ENCODE measurements around the gene KHNYN. TPM values are rescaled to one million over a fixed set of nuclear protein-coding genes. Genes with fewer than 3 reads are reported as not detected.

KHNYN gene
- total RNA-seq, 4 donors from 2014 or later, result 16.5 to 88.6 (median 66.1) TPM

- no peaks in the 10 kb centered on the region for H3K9me3 ChIP-seq
- peaks cover 0 to 7% of the 10 kb centered on the region in 2 donors for H3K4me1 ChIP-seq
- H3K4me3 ChIP-seq, result no peak overlapping the region
- no peak for TF ChIP-seq CTCF (IDR thresholded peaks at IDR 0.05)
- no peak for TF ChIP-seq POLR2A (IDR thresholded peaks at IDR 0.05)
- intact Hi-C loops (cut with DNase I; ENCODE audit: low total_unique reads), result no loop called here
- no peaks in the 10 kb centered on the region for H3K36me3 ChIP-seq
- H3K27me3 ChIP-seq, result no peaks in the 10 kb centered on the region
- peak overlapping the region; percentile 55 to 87 for H3K27ac ChIP-seq
- no peak for DNase-seq
Measured at GRCh38 chr14:24401810-24402702, 27.7 kb upstream of the KHNYN start.

GRCh38 chr14:24403294-24403998 is 26.3 kb upstream of the KHNYN start:
- DNase-seq, result no peak
- no peak overlapping the region for H3K4me3 ChIP-seq
- H3K4me1 ChIP-seq, result peaks cover 0 to 3% of the 10 kb centered on the region in 2 donors
- peak overlapping the region; percentile 15 to 55 for H3K27ac ChIP-seq
- no peaks in the 10 kb centered on the region for H3K9me3 ChIP-seq
- no peaks in the 10 kb centered on the region for H3K36me3 ChIP-seq
- no peaks in the 10 kb centered on the region for H3K27me3 ChIP-seq
- no peak for TF ChIP-seq POLR2A (IDR thresholded peaks at IDR 0.05)
- no peak for TF ChIP-seq CTCF (IDR thresholded peaks at IDR 0.05)
- intact Hi-C loops (cut with DNase I; ENCODE audit: low total_unique reads), result no loop called here

- DNase-seq, result no peak
- no peaks in the 10 kb centered on the region for H3K36me3 ChIP-seq
- no peaks in the 10 kb centered on the region for H3K27me3 ChIP-seq
- peaks cover 0 to 3% of the 10 kb centered on the region in 2 donors for H3K4me1 ChIP-seq
- no peak overlapping the region for H3K27ac ChIP-seq
- TF ChIP-seq CTCF (IDR thresholded peaks at IDR 0.05), result no peak
- TF ChIP-seq POLR2A (IDR thresholded peaks at IDR 0.05), result no peak
- intact Hi-C loops (cut with DNase I; ENCODE audit: low total_unique reads), result no loop called here
- H3K9me3 ChIP-seq, result no peaks in the 10 kb centered on the region
- no peak overlapping the region for H3K4me3 ChIP-seq
Measured at GRCh38 chr14:24404814-24405213, 24.9 kb upstream of the KHNYN start.

GRCh38 chr14:24406416-24406815 is 23.3 kb upstream of the KHNYN start:
- Histone ChIP-seq H3K4me3 (no peak overlapping the region), H3K4me1 (no peaks in the 10 kb centered on the region), H3K27ac (no peak overlapping the region), H3K9me3 (no peaks in the 10 kb centered on the region), H3K36me3 (no peaks in the 10 kb centered on the region), H3K27me3 (no peaks in the 10 kb centered on the region)
- intact Hi-C loops (cut with DNase I; ENCODE audit: low total_unique reads), result no loop called here
- no peak for DNase-seq
- TF ChIP-seq POLR2A (IDR thresholded peaks at IDR 0.05) (no peak), CTCF (IDR thresholded peaks at IDR 0.05) (no peak)
